Measurements from ENCODE around the gene DHCR24.
A peak's percentile ranks its signal among the peaks of the same experiment; 100 is the strongest.

DHCR24 gene

GRCh38 chr1:54871275-54872035 lies 15.5 kb downstream of the DHCR24 start:
- no peak overlapping the region for H3K27ac ChIP-seq
- intact Hi-C loops (cut with DNase I; ENCODE audit: low total_unique reads) = no loop called here
- peaks cover 0 to 86% (median 21%) of the 10 kb centered on the region in 3 donors for H3K36me3 ChIP-seq
- H3K27me3 ChIP-seq = no peaks in the 10 kb centered on the region
- DNase-seq = peak in 1 of 2 donors; percentile 41
- H3K4me1 ChIP-seq = peaks cover 0 to 4% (median 0%) of the 10 kb centered on the region in 4 donors
- TF ChIP-seq CTCF (IDR thresholded peaks at IDR 0.05) = no peak
- no peaks in the 10 kb centered on the region for H3K9me3 ChIP-seq
- H3K4me3 ChIP-seq = no peak overlapping the region

GRCh38 chr1:54870869-54871268 lies 16.1 kb downstream of the DHCR24 start:
- Histone ChIP-seq H3K27me3 (no peaks in the 10 kb centered on the region), H3K36me3 (peaks cover 0 to 90% (median 21%) of the 10 kb centered on the region in 3 donors), H3K4me1 (peaks cover 0 to 4% (median 0%) of the 10 kb centered on the region in 4 donors), H3K9me3 (no peaks in the 10 kb centered on the region), H3K4me3 (no peak overlapping the region), H3K27ac (no peak overlapping the region)
- no peak for DNase-seq
- intact Hi-C loops (cut with DNase I; ENCODE audit: low total_unique reads) = no loop called here
- no peak for TF ChIP-seq CTCF (IDR thresholded peaks at IDR 0.05)

- H3K4me1 ChIP-seq = peaks cover 0 to 4% (median 0%) of the 10 kb centered on the region in 4 donors
Observed at GRCh38 chr1:54869173-54869851, 17.7 kb downstream of the DHCR24 start.

GRCh38 chr1:54867717-54868057 lies 19.3 kb downstream of the DHCR24 start:
- H3K36me3 ChIP-seq = peaks cover 0 to 77% (median 21%) of the 10 kb centered on the region in 3 donors
- H3K27ac ChIP-seq = no peak overlapping the region
- intact Hi-C loops (cut with DNase I; ENCODE audit: low total_unique reads) = no loop called here
- no peaks in the 10 kb centered on the region for H3K27me3 ChIP-seq
- no peak for DNase-seq
- H3K4me3 ChIP-seq = no peak overlapping the region
- H3K9me3 ChIP-seq = no peaks in the 10 kb centered on the region
- TF ChIP-seq CTCF (IDR thresholded peaks at IDR 0.05) = no peak
- peaks cover 0 to 4% (median 0%) of the 10 kb centered on the region in 4 donors for H3K4me1 ChIP-seq

More at GRCh38 chr1:54869173-54869851, 17.7 kb downstream of the DHCR24 start:
- H3K9me3 ChIP-seq = no peaks in the 10 kb centered on the region
- peak in 1 of 2 donors; percentile 2 for DNase-seq
- peaks cover 0 to 90% (median 29%) of the 10 kb centered on the region in 3 donors for H3K36me3 ChIP-seq
- no peak overlapping the region for H3K27ac ChIP-seq
- TF ChIP-seq CTCF (IDR thresholded peaks at IDR 0.05) = no peak
- intact Hi-C loops (cut with DNase I; ENCODE audit: low total_unique reads) = no loop called here
- no peak overlapping the region for H3K4me3 ChIP-seq
- H3K27me3 ChIP-seq = no peaks in the 10 kb centered on the region

GRCh38 chr1:54866801-54867716 lies 19.9 kb downstream of the DHCR24 start:
- no peak overlapping the region for H3K4me3 ChIP-seq

More at GRCh38 chr1:54866801-54867716, 19.9 kb downstream of the DHCR24 start:
- intact Hi-C loops (cut with DNase I; ENCODE audit: low total_unique reads) = no loop called here
- no peaks in the 10 kb centered on the region for H3K27me3 ChIP-seq
- peak in 1 of 2 donors; percentile 46 for DNase-seq
- TF ChIP-seq CTCF (IDR thresholded peaks at IDR 0.05) = no peak
- no peak overlapping the region for H3K27ac ChIP-seq
- H3K4me1 ChIP-seq = peaks cover 0 to 4% (median 0%) of the 10 kb centered on the region in 4 donors
- peaks cover 0 to 77% (median 18%) of the 10 kb centered on the region in 3 donors for H3K36me3 ChIP-seq
- H3K9me3 ChIP-seq = no peaks in the 10 kb centered on the region

Measured in tibial artery (tissue), 4 donors.